HepG2 (cell line): ENCODE measurements around the gene INO80E. TPM values are rescaled to one million over a fixed set of nuclear protein-coding genes. Genes with fewer than 3 reads are reported as not detected.
A peak's percentile ranks its signal among the peaks of the same experiment; 100 is the strongest.

Source experiments
- ETV5 ChIP-seq: IDR thresholded peaks from 2 replicates; pipeline ENCODE4 v1.6.1; 2018; ENCODE audit warnings: missing biosample characterization, missing genetic modification reagents, inconsistent platforms, borderline replicate concordance
- FOXJ3 ChIP-seq: sonication (generic); formaldehyde crosslinking; IDR thresholded peaks from 2 replicates; pipeline ENCODE4 v1.4.0; 2020; ENCODE audit warnings: missing genetic modification reagents, mild to moderate bottlenecking, borderline replicate concordance
- GTF3A ChIP-seq: sonication (generic); formaldehyde crosslinking; conservative IDR thresholded peaks from 2 replicates; pipeline ENCODE4 v1.4.0; 2020; ENCODE audit warnings: mild to moderate bottlenecking, missing genetic modification reagents
- KAT7 ChIP-seq: IDR thresholded peaks from 2 replicates; pipeline ENCODE4 v1.6.1; 2018; ENCODE audit warnings: borderline replicate concordance, missing compliant biosample characterization
- LCORL ChIP-seq, 2 experiments: fragments of 450-650 bp in 1 of 2; sonication (generic) in 1 of 2; formaldehyde crosslinking in 1 of 2; IDR thresholded peaks; 2 replicates each; pipeline versions ENCODE4 v1.5.0 to v1.6.1; 2017 to 2020; ENCODE audit warnings: antibody characterized with exemption in 1 of 2, missing genetic modification reagents in 1 of 2
- MED13 ChIP-seq: sonication (generic); formaldehyde crosslinking; IDR thresholded peaks from 2 replicates; pipeline ENCODE4 v1.5.0; 2020; ENCODE audit warnings: missing genetic modification reagents
- PHB2 ChIP-seq: fragments of 450-650 bp; IDR thresholded peaks from 2 replicates; pipeline ENCODE4 v1.6.1; 2018; ENCODE audit not compliant: partially characterized antibody
- REPIN1 ChIP-seq: sonication (generic); formaldehyde crosslinking; IDR thresholded peaks from 2 replicates; pipeline ENCODE4 v1.8.0; 2022; ENCODE audit warnings: missing genetic modification reagents, low read depth, mild to moderate bottlenecking, borderline replicate concordance
- YY1 ChIP-seq: IDR thresholded peaks from 2 replicates; pipeline ENCODE4 v1.6.1; 2011; ENCODE audit warnings: low read length, low read depth, moderate library complexity, mild to moderate bottlenecking; ENCODE audit not compliant: insufficient read depth, insufficient replicate concordance
- ZNF280D ChIP-seq: sonication (generic); formaldehyde crosslinking; IDR thresholded peaks from 2 replicates; pipeline ENCODE4 v1.5.1; 2020; ENCODE audit warnings: mild to moderate bottlenecking, missing genetic modification reagents
- ZNF343 ChIP-seq: sonication (generic); formaldehyde crosslinking; IDR thresholded peaks from 2 replicates; pipeline ENCODE4 v1.4.0; 2020; ENCODE audit warnings: mild to moderate bottlenecking, missing genetic modification reagents
- ZNF496 ChIP-seq: sonication (generic); formaldehyde crosslinking; IDR thresholded peaks from 2 replicates; pipeline ENCODE4 v1.8.1; 2023; ENCODE audit warnings: mild to moderate bottlenecking, moderate library complexity, missing genetic modification reagents; ENCODE audit not compliant: insufficient replicate concordance
- ZNF546 ChIP-seq: sonication (generic); formaldehyde crosslinking; conservative IDR thresholded peaks from 2 replicates; pipeline ENCODE4 v1.8.1; 2023; ENCODE audit warnings: mild to moderate bottlenecking, missing genetic modification reagents
- ZNF572 ChIP-seq: sonication (generic); formaldehyde crosslinking; IDR thresholded peaks from 2 replicates; pipeline ENCODE4 v1.5.1; 2020; ENCODE audit warnings: mild to moderate bottlenecking, missing genetic modification reagents
- ZNF703 ChIP-seq: sonication (generic); formaldehyde crosslinking; IDR thresholded peaks from 2 replicates; pipeline ENCODE4 v1.5.1; 2020; ENCODE audit warnings: missing genetic modification reagents, mild to moderate bottlenecking, moderate library complexity, borderline replicate concordance
- ZNF766 ChIP-seq: sonication (generic); formaldehyde crosslinking; IDR thresholded peaks from 2 replicates; pipeline ENCODE4 v1.5.0; 2020; ENCODE audit warnings: missing genetic modification reagents, borderline replicate concordance
- ZNF816 ChIP-seq: sonication (generic); formaldehyde crosslinking; IDR thresholded peaks from 2 replicates; pipeline ENCODE4 v1.8.0; 2022; ENCODE audit warnings: missing genetic modification reagents, mild to moderate bottlenecking, borderline replicate concordance
- ZNF883 ChIP-seq: sonication (generic); formaldehyde crosslinking; IDR thresholded peaks from 2 replicates; pipeline ENCODE4 v1.5.1; 2020; ENCODE audit warnings: mild to moderate bottlenecking, missing genetic modification reagents; ENCODE audit errors: not compliant biosample characterization
- polyA plus RNA-seq, 8 experiments: library from polyadenylated mRNA; depleted of rRNA in 3 of 8; stranded (reverse) in 7 of 8; unstranded in 1 of 8; fragments of >200 nt; fragmentation: Illumina TruSeq in 4 of 8; extraction: Trizol in 4 of 8; gene quantifications; 2 replicates each; pipeline versions ENCODE4 v1.2.1 to v1.2.3, GENCODE V29; 2011 to 2016; ENCODE audit warnings: low read depth in 4 of 8, missing spikeins in 1 of 8, mixed read lengths in 1 of 8; ENCODE audit not compliant: insufficient read depth in 1 of 8
- total RNA-seq, 5 experiments: library from RNA; depleted of rRNA; stranded (reverse); fragments of >200 nt; fragmentation: Illumina TruSeq; extraction: Trizol; gene quantifications; 2 replicates each; pipeline ENCODE4 v1.2.3, GENCODE V29; 2016; ENCODE audit warnings: low read depth in 1 of 5
- TF ChIP-seq, protein P1 (sequence below): sonication (generic); formaldehyde crosslinking; IDR thresholded peaks from 2 replicates; pipeline ENCODE4 v1.5.0; 2020; ENCODE audit warnings: mild to moderate bottlenecking, missing genetic modification reagents
- TF ChIP-seq, protein P2 (sequence below): sonication (generic); formaldehyde crosslinking; conservative IDR thresholded peaks from 2 replicates; pipeline ENCODE4 v1.5.0; 2020; ENCODE audit warnings: missing genetic modification reagents
- TF ChIP-seq, protein P3 (sequence below): sonication (generic); formaldehyde crosslinking; IDR thresholded peaks from 2 replicates; pipeline ENCODE4 v1.5.0; 2020; ENCODE audit warnings: missing genetic modification reagents, mild to moderate bottlenecking, borderline replicate concordance

Gene INO80E
- total and polyA plus RNA-seq, 2 of the 13 experiments (the other 11 are each of a cell fraction or from before 2014, with no cell fraction given): 25.8 to 45.6 TPM

DNA sequence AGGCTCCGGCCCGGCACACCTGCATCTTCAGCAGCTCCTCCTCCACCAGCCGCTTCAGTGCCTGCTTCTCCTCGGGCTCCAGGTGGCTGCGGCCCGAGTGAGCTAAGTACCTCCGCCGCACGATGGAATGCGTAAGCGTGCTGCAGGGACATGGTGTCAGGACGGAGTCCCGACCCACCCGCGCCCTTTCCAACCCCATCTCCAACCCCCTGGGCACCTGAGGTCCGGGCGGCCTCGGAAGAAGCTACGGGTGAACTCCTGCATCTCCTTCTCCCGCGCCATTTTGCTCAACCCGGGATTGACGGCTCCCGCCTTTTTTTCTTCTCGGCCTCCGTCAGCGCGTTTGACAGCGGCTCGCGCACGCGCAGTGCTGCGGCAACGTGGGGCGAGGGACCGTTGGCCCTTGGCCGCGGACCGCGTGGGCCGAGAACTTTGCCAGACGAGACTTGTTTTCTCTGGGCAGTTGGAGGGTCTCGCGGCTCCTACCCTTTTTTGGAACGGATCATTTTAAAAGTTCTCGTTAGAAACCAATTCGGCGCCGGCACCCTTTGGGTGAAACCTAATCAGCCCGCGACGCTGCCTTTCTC lies 624 bp upstream of the INO80E start, which contains the start of gene HIRIP3 (continued):
- TF ChIP-seq ZNF766 (CRISPR knock-in tag): peak; percentile 81; the same call in 1 of the 2 replicates
- no peak for TF ChIP-seq ETV5 (CRISPR knock-in tag)
- TF ChIP-seq PHB2: no peak
- no peak; the same call in 1 of the 2 replicates for TF ChIP-seq ZNF703
- TF ChIP-seq, protein P1, sequence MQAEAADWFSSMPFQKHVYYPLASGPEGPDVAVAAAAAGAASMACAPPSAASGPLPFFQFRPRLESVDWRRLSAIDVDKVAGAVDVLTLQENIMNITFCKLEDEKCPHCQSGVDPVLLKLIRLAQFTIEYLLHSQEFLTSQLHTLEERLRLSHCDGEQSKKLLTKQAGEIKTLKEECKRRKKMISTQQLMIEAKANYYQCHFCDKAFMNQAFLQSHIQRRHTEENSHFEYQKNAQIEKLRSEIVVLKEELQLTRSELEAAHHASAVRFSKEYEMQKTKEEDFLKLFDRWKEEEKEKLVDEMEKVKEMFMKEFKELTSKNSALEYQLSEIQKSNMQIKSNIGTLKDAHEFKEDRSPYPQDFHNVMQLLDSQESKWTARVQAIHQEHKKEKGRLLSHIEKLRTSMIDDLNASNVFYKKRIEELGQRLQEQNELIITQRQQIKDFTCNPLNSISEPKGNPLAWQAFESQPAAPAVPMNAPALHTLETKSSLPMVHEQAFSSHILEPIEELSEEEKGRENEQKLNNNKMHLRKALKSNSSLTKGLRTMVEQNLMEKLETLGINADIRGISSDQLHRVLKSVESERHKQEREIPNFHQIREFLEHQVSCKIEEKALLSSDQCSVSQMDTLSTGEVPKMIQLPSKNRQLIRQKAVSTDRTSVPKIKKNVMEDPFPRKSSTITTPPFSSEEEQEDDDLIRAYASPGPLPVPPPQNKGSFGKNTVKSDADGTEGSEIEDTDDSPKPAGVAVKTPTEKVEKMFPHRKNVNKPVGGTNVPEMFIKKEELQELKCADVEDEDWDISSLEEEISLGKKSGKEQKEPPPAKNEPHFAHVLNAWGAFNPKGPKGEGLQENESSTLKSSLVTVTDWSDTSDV (CRISPR knock-in tag): no peak
- TF ChIP-seq KAT7 (CRISPR knock-in tag): no peak; the same call in 1 of the 2 replicates
- no peak; the same call in 1 of the 2 replicates for TF ChIP-seq ZNF572 (CRISPR knock-in tag)
- peak; percentile 67 for TF ChIP-seq FOXJ3 (CRISPR knock-in tag)
- TF ChIP-seq MED13 (CRISPR knock-in tag): peak; percentile 23; the same call in 1 of the 2 replicates
- no peak; the same call in 1 of the 2 replicates for TF ChIP-seq ZNF280D (CRISPR knock-in tag)
- TF ChIP-seq ZNF343 (CRISPR knock-in tag): no peak
- TF ChIP-seq GTF3A (CRISPR knock-in tag): no peak
- no peak for TF ChIP-seq REPIN1
- TF ChIP-seq, protein P2, sequence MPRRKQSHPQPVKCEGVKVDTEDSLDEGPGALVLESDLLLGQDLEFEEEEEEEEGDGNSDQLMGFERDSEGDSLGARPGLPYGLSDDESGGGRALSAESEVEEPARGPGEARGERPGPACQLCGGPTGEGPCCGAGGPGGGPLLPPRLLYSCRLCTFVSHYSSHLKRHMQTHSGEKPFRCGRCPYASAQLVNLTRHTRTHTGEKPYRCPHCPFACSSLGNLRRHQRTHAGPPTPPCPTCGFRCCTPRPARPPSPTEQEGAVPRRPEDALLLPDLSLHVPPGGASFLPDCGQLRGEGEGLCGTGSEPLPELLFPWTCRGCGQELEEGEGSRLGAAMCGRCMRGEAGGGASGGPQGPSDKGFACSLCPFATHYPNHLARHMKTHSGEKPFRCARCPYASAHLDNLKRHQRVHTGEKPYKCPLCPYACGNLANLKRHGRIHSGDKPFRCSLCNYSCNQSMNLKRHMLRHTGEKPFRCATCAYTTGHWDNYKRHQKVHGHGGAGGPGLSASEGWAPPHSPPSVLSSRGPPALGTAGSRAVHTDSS (CRISPR knock-in tag): no peak
- TF ChIP-seq YY1: no peak
- no peak for TF ChIP-seq ZNF816 (CRISPR knock-in tag)
- TF ChIP-seq, protein P3, sequence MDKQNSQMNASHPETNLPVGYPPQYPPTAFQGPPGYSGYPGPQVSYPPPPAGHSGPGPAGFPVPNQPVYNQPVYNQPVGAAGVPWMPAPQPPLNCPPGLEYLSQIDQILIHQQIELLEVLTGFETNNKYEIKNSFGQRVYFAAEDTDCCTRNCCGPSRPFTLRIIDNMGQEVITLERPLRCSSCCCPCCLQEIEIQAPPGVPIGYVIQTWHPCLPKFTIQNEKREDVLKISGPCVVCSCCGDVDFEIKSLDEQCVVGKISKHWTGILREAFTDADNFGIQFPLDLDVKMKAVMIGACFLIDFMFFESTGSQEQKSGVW: 0 out of 2 replicates have a peak, but pooled peaks have one; percentile 94
- peak; percentile 78 for TF ChIP-seq ZNF883 (CRISPR knock-in tag)
- no peak for TF ChIP-seq LCORL (IDR thresholded peaks at IDR 0.05)
- no peak; the same call in 1 of the 2 replicates for TF ChIP-seq LCORL (CRISPR knock-in tag; IDR thresholded peaks at IDR 0.05)
- TF ChIP-seq ZNF496: no peak
- peak; percentile 12; the same call in 1 of the 2 replicates for TF ChIP-seq ZNF546 (CRISPR knock-in tag)
